ENCODE data around the gene MYH11.

DNA sequence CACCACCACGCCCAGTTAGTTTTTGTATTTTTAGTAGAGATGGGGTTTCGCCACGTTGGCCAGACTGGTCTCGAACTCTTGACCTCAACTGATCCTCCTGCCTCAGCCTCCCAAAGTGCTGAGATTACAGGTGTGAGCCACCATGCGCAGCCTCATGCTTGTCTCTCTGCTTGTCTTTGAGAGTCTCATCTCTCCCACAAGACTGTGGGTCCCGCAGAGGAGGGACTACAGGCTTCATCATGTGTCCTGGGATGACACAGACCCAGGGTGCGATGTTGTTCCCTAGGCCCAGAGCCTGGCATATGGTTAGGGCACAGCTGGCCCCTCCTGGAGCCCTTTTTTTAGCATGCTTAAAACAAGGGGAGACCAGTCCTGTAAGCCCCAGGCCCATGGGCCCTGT lies 104.9 kb downstream of the MYH11 start:
- TF ChIP-seq, protein P1, sequence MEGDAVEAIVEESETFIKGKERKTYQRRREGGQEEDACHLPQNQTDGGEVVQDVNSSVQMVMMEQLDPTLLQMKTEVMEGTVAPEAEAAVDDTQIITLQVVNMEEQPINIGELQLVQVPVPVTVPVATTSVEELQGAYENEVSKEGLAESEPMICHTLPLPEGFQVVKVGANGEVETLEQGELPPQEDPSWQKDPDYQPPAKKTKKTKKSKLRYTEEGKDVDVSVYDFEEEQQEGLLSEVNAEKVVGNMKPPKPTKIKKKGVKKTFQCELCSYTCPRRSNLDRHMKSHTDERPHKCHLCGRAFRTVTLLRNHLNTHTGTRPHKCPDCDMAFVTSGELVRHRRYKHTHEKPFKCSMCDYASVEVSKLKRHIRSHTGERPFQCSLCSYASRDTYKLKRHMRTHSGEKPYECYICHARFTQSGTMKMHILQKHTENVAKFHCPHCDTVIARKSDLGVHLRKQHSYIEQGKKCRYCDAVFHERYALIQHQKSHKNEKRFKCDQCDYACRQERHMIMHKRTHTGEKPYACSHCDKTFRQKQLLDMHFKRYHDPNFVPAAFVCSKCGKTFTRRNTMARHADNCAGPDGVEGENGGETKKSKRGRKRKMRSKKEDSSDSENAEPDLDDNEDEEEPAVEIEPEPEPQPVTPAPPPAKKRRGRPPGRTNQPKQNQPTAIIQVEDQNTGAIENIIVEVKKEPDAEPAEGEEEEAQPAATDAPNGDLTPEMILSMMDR (IDR thresholded peaks at IDR 0.05; ENCODE audit: low read length), result no peak
- no peak for TF ChIP-seq EZH2 (IDR thresholded peaks at IDR 0.05; ENCODE audit: borderline replicate concordance, low read length)

All from OCI-LY1 (cell line).